PC-3 (cell line): ENCODE measurements around the gene CDKN1A. TPM values are rescaled to one million over a fixed set of nuclear protein-coding genes. Genes with fewer than 3 reads are reported as not detected.

Source experiments
- ATAC-seq: fragments of 200-7000 bp; cut with Tn5 transposase; 2 replicates; pipeline ENCODE4 v1.9.1; 2020; ENCODE audit warnings: mild to moderate bottlenecking, moderate library complexity
- BruUV-seq: library from RNA; stranded (reverse); fragments of 400-500 nt; replicated peaks from 2 replicates; lab custom pipeline; 2021; lab: Mats Ljungman, UMichigan
- CTCF ChIA-PET: fragments of 300-600 bp; sonication (Branson Sonifier 250); formaldehyde crosslinking; loops from one replicate; lab custom pipeline; 2022; ENCODE audit warnings: antibody characterized with exemption; lab: Charles Lee
- POLR2A ChIA-PET: fragments of 300-600 bp; sonication (Branson Sonifier 250); formaldehyde crosslinking; loops from one replicate; lab custom pipeline; 2022; ENCODE audit warnings: antibody characterized with exemption; ENCODE audit not compliant: unreplicated experiment; lab: Charles Lee
- DNase-seq: peaks from one replicate; pipeline ENCODE4 v3.0.0-alpha.2; 2015
- H2AFZ ChIP-seq: fragments of 300-600 bp; sonication (generic); 2 replicates; pipeline ENCODE4 v1.6.0; 2016; ENCODE audit warnings: antibody characterized with exemption, low read length
- H3F3A ChIP-seq: fragments of 300-600 bp; sonication (generic); one replicate; pipeline ENCODE4 v1.6.0; 2017; ENCODE audit warnings: antibody characterized with exemption, low read length, control low read depth, mild to moderate bottlenecking; ENCODE audit not compliant: unreplicated experiment
- H3K27ac ChIP-seq: fragments of 300-600 bp; sonication (generic); 2 replicates; pipeline ENCODE4 v1.5.1; 2016; ENCODE audit warnings: mild to moderate bottlenecking, low read length
- H3K27me3 ChIP-seq: fragments of 300-600 bp; sonication (generic); 2 replicates; pipeline ENCODE4 v1.6.1; 2016; ENCODE audit warnings: low read length, mixed read lengths
- H3K36me3 ChIP-seq: fragments of 300-600 bp; sonication (generic); 2 replicates; pipeline ENCODE4 v1.6.1; 2016; ENCODE audit warnings: low read depth, mixed run types, low read length, mixed read lengths
- H3K4me1 ChIP-seq: fragments of 300-600 bp; sonication (generic); 2 replicates; pipeline ENCODE4 v1.5.1; 2016; ENCODE audit warnings: low read length; ENCODE audit not compliant: insufficient read depth
- H3K4me2 ChIP-seq: fragments of 300-600 bp; sonication (generic); 2 replicates; pipeline ENCODE4 v1.6.0; 2016; ENCODE audit warnings: low read length
- H3K4me3 ChIP-seq: fragments of 300-600 bp; sonication (generic); 2 replicates; pipeline ENCODE4 v1.5.1; 2016; ENCODE audit warnings: mild to moderate bottlenecking, low read length, mixed read lengths
- H3K79me2 ChIP-seq: fragments of 300-600 bp; sonication (generic); 2 replicates; pipeline ENCODE4 v1.6.1; 2017; ENCODE audit warnings: low read length, mixed read lengths
- H3K9ac ChIP-seq: fragments of 300-600 bp; sonication (generic); 2 replicates; pipeline ENCODE4 v1.6.0; 2016; ENCODE audit warnings: mild to moderate bottlenecking, low read length
- H3K9me2 ChIP-seq: fragments of 300-600 bp; sonication (generic); replicated peaks from 2 replicates; pipeline ENCODE4 v1.6.1; 2016; ENCODE audit warnings: mixed run types, low read length, mixed read lengths
- H3K9me3 ChIP-seq: fragments of 300-600 bp; sonication (generic); 2 replicates; pipeline ENCODE4 v1.6.1; 2016; ENCODE audit warnings: low read length, mixed read lengths
- H4K20me1 ChIP-seq: fragments of 300-600 bp; sonication (generic); 2 replicates; pipeline ENCODE4 v1.6.1; 2016; ENCODE audit warnings: low read length, mixed read lengths
- CTCF ChIP-seq: fragments of 300-600 bp; sonication (generic); conservative IDR thresholded peaks from 2 replicates; pipeline ENCODE4 v1.5.1; 2017; ENCODE audit warnings: antibody characterized with exemption, low read depth, mild to moderate bottlenecking, low read length
- EZH2 ChIP-seq: fragments of 300-600 bp; sonication (generic); IDR thresholded peaks from one replicate; pipeline ENCODE4 v1.6.1; 2017; ENCODE audit warnings: antibody characterized with exemption, mild to moderate bottlenecking, low read length; ENCODE audit not compliant: unreplicated experiment
- EZH2phosphoT487 ChIP-seq: fragments of 300-600 bp; sonication (generic); IDR thresholded peaks from 2 replicates; pipeline ENCODE4 v1.6.1; 2018; ENCODE audit warnings: mild to moderate bottlenecking, antibody characterized with exemption, low read length, borderline replicate concordance
- intact Hi-C: fragments of 100-400 bp; cut with micrococcal nuclease; formaldehyde crosslinking; loops from 2 replicates; pipeline ENCODE4 v1.9.0; 2023
- total RNA-seq: library from RNA; depleted of rRNA; stranded (reverse); fragments of >200 nt; gene quantifications from 2 replicates; pipeline ENCODE4 v1.2.3, GENCODE V29; 2014

Gene CDKN1A
- total RNA-seq, 1 experiment from 2014 or later: 79.5 TPM

GRCh38 chr6:36706339-36706738 lies 27.8 kb downstream of the CDKN1A start:
- no peak for TF ChIP-seq EZH2phosphoT487

GRCh38 chr6:36712816-36713215 lies 34.3 kb downstream of the CDKN1A start:
- H3K4me1 ChIP-seq: no peaks in the 10 kb centered on the region
- intact Hi-C loops: no loop called here
- H3K9me3 ChIP-seq: no peaks in the 10 kb centered on the region
- no peaks in the 10 kb centered on the region for H3K36me3 ChIP-seq
- no peak overlapping the region for H3K9ac ChIP-seq
- no TSS peak for BruUV-seq
- no peaks in the 10 kb centered on the region for H3F3A ChIP-seq
- ChIA-PET CTCF (no interaction called here), POLR2A (no interaction called here)
- no peak overlapping the region for H3K27ac ChIP-seq
- H3K27me3 ChIP-seq: no peaks in the 10 kb centered on the region
- no peaks in the 10 kb centered on the region for H3K79me2 ChIP-seq
- no peak overlapping the region for H2AFZ ChIP-seq
- no peak for DNase-seq
- no peaks in the 10 kb centered on the region for H3K9me2 ChIP-seq
- no peaks in the 10 kb centered on the region for H4K20me1 ChIP-seq
- H3K4me3 ChIP-seq: no peak overlapping the region
- no peak overlapping the region for H3K4me2 ChIP-seq
- ATAC-seq: no peak
- TF ChIP-seq CTCF (no peak), EZH2 (no peak), EZH2phosphoT487 (no peak)

More at GRCh38 chr6:36706339-36706738, 27.8 kb downstream of the CDKN1A start:
- Histone ChIP-seq H3K36me3 (no peaks in the 10 kb centered on the region), H3K9ac (no peak overlapping the region), H3K79me2 (no peaks in the 10 kb centered on the region), H3K4me3 (no peak overlapping the region), H3K9me3 (no peaks in the 10 kb centered on the region), H4K20me1 (no peaks in the 10 kb centered on the region), H3K4me2 (no peak overlapping the region), H3K27me3 (no peaks in the 10 kb centered on the region), H3K4me1 (peaks cover 3% of the 10 kb centered on the region; the same call in 1 of the 2 replicates), H2AFZ (no peak overlapping the region), H3F3A (no peaks in the 10 kb centered on the region), H3K9me2 (no peaks in the 10 kb centered on the region), H3K27ac (no peak overlapping the region)
- DNase-seq: no peak
- intact Hi-C loops: no loop called here
- POLR2A ChIA-PET: no interaction called here
- no TSS peak for BruUV-seq
- CTCF ChIA-PET: no interaction called here
- ATAC-seq: no peak

- Histone ChIP-seq H3K27ac (no peak overlapping the region), H2AFZ (no peak overlapping the region), H3K36me3 (no peaks in the 10 kb centered on the region), H3K4me2 (no peak overlapping the region), H4K20me1 (no peaks in the 10 kb centered on the region), H3K79me2 (no peaks in the 10 kb centered on the region), H3F3A (no peaks in the 10 kb centered on the region), H3K9me2 (no peaks in the 10 kb centered on the region), H3K4me3 (no peak overlapping the region), H3K27me3 (no peaks in the 10 kb centered on the region), H3K9ac (no peak overlapping the region), H3K9me3 (no peaks in the 10 kb centered on the region), H3K4me1 (no peaks in the 10 kb centered on the region)
- ChIA-PET POLR2A (no interaction called here), CTCF (no interaction called here)
- intact Hi-C loops: no loop called here
- BruUV-seq: no TSS peak
- TF ChIP-seq CTCF (no peak), EZH2 (no peak), EZH2phosphoT487 (no peak)
- DNase-seq: no peak
- no peak for ATAC-seq
These were observed 35.3 kb downstream of the CDKN1A start for GRCh38 chr6:36713846-36714245.
